Suprapubic skin (tissue), 4 donors: ENCODE data around the gene ZNF358.

Source experiments
- CTCF ChIP-seq, 2 donors: fragments of 200-600 bp in 1 of 2; fragments of 450-650 bp in 1 of 2; sonication (generic) in 1 of 2; IDR thresholded peaks; one replicate each; pipeline ENCODE4 v1.5.1; 2016 to 2019; ENCODE audit warnings: antibody characterized with exemption in 2 of 2, mild to moderate bottlenecking in 1 of 2, moderate library complexity in 1 of 2
- POLR2A ChIP-seq, 2 donors: fragments of 450-650 bp; IDR thresholded peaks; one replicate each; pipeline ENCODE4 v1.6.1; 2017; ENCODE audit warnings: antibody characterized with exemption in 2 of 2, mild to moderate bottlenecking in 2 of 2, moderate library complexity in 2 of 2
- POLR2AphosphoS5 ChIP-seq, 3 donors: sonication (generic); formaldehyde crosslinking; IDR thresholded peaks; one replicate each; pipeline ENCODE4 v1.6.1; 2017; ENCODE audit warnings: antibody characterized with exemption in 3 of 3

- TF ChIP-seq CTCF (IDR thresholded peaks at IDR 0.05) (no peak), POLR2AphosphoS5 (IDR thresholded peaks at IDR 0.05) (no peak), POLR2A (IDR thresholded peaks at IDR 0.05) (no peak)
Measured at GRCh38 chr19:7524523-7524922, 8.6 kb downstream of the ZNF358 start.
